Trophoblast cell (in vitro differentiated cells and primary cell): ENCODE data around the gene CPNE8.

Source experiments
- DNase-seq, 2 donors: peaks; one replicate each; pipeline ENCODE4 v3.0.0-alpha.2; 2016
- H2AFZ ChIP-seq: 2 replicates; pipeline ENCODE4 v1.6.1; 2013; ENCODE audit warnings: low read length, moderate library complexity, mild to moderate bottlenecking; ENCODE audit not compliant: insufficient read depth, poor library complexity
- H2AK5ac ChIP-seq: 2 replicates; pipeline ENCODE4 v1.6.1; 2013; ENCODE audit warnings: mild to moderate bottlenecking, low read length
- H2BK120ac ChIP-seq: 2 replicates; pipeline ENCODE4 v1.6.1; 2013; ENCODE audit warnings: low read length, mild to moderate bottlenecking, moderate library complexity; ENCODE audit not compliant: insufficient read depth, poor library complexity
- H2BK12ac ChIP-seq: 2 replicates; pipeline ENCODE4 v1.6.1; 2013; ENCODE audit warnings: mild to moderate bottlenecking, low read length, moderate library complexity
- H2BK5ac ChIP-seq: 2 replicates; pipeline ENCODE4 v1.6.1; 2013; ENCODE audit warnings: low read length, low read depth, moderate library complexity, mild to moderate bottlenecking; ENCODE audit not compliant: poor library complexity
- H3K14ac ChIP-seq: 2 replicates; pipeline ENCODE4 v1.6.1; 2013; ENCODE audit warnings: mild to moderate bottlenecking, low read length
- H3K18ac ChIP-seq: 2 replicates; pipeline ENCODE4 v1.6.1; 2013; ENCODE audit warnings: mild to moderate bottlenecking, low read length
- H3K23ac ChIP-seq: 2 replicates; pipeline ENCODE4 v1.6.1; 2013; ENCODE audit warnings: low read length
- H3K27ac ChIP-seq: 2 replicates; pipeline ENCODE4 v1.5.1; 2013; ENCODE audit warnings: low read depth, mild to moderate bottlenecking, inconsistent platforms, low read length, moderate library complexity
- H3K27me3 ChIP-seq: 2 replicates; pipeline ENCODE4 v1.6.1; 2013; ENCODE audit warnings: inconsistent platforms, mild to moderate bottlenecking, low read length, moderate library complexity; ENCODE audit not compliant: insufficient read depth
- H3K36me3 ChIP-seq, 2 experiments: 1 replicate in 1 of 2; 2 replicates in 1 of 2; pipeline ENCODE4 v1.6.1; 2013; ENCODE audit warnings: low read length in 2 of 2, mild to moderate bottlenecking in 2 of 2, moderate library complexity in 1 of 2; ENCODE audit not compliant: insufficient read depth in 2 of 2, control insufficient read depth in 1 of 2
- H3K4ac ChIP-seq: 2 replicates; pipeline ENCODE4 v1.6.1; 2013; ENCODE audit warnings: low read depth, mild to moderate bottlenecking, low read length, moderate library complexity
- H3K4me1 ChIP-seq, 2 experiments: 1 replicate in 1 of 2; 2 replicates in 1 of 2; pipeline ENCODE4 v1.6.1; 2013; ENCODE audit warnings: low read length in 2 of 2, mild to moderate bottlenecking in 2 of 2, moderate library complexity in 1 of 2; ENCODE audit not compliant: insufficient read depth in 2 of 2, control insufficient read depth in 1 of 2
- H3K4me2 ChIP-seq: 2 replicates; pipeline ENCODE4 v1.6.1; 2013; ENCODE audit warnings: inconsistent platforms, mild to moderate bottlenecking, low read length, moderate library complexity
- H3K4me3 ChIP-seq: 2 replicates; pipeline ENCODE4 v1.5.1; 2013; ENCODE audit warnings: mild to moderate bottlenecking, low read depth, low read length, inconsistent platforms
- H3K79me1 ChIP-seq: one replicate; pipeline ENCODE4 v1.6.1; 2013; ENCODE audit warnings: low read length
- H3K79me2 ChIP-seq: 2 replicates; pipeline ENCODE4 v1.6.1; 2013; ENCODE audit warnings: low read length, mild to moderate bottlenecking; ENCODE audit not compliant: control insufficient read depth, insufficient read depth, poor library complexity
- H3K9ac ChIP-seq: 2 replicates; pipeline ENCODE4 v1.6.1; 2013; ENCODE audit warnings: mild to moderate bottlenecking, low read length
- H3K9me3 ChIP-seq: 2 replicates; pipeline ENCODE4 v1.6.1; 2013; ENCODE audit warnings: low read depth, mild to moderate bottlenecking, control low read depth, inconsistent platforms, low read length; ENCODE audit not compliant: insufficient read depth
- H4K12ac ChIP-seq: 2 replicates; pipeline ENCODE4 v1.6.1; 2013; ENCODE audit warnings: low read depth, mild to moderate bottlenecking, low read length, moderate library complexity
- H4K8ac ChIP-seq: 2 replicates; pipeline ENCODE4 v1.6.1; 2013; ENCODE audit warnings: low read depth, mild to moderate bottlenecking, low read length, moderate library complexity
- H4K91ac ChIP-seq: one replicate; pipeline ENCODE4 v1.6.1; 2013; ENCODE audit warnings: low read depth, mild to moderate bottlenecking, low read length, moderate library complexity
- WGBS: extraction: QIAGEN DNeasy Blood & Tissue Kit; methylation state at CpG from one replicate; pipeline ENCODE4 v1.1.7; 2013; ENCODE audit warnings: missing lambda C conversion rate; ENCODE audit not compliant: insufficient read length, insufficient coverage; ENCODE audit errors: extremely low coverage; 5-methylcytosine and 5-hydroxymethylcytosine counted together

CPNE8 gene

DNA sequence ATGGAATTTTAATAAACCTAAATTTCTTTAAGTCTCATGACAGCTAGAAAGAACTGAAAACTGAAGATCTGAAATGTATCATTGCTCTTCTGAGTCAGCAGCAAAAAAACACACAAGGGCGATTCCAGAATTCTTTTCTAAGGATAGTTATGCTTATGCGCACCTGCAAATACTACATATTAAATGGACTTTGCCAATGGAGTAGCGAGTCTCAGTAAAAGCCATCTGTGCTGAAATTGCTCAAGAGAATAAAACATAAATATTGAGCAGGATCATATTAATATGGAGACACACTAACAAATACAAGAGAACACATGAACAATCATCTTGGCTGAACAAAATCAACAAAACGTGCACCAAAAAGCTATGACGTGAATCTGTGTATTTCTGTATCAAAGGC lies 73.7 kb downstream of the CPNE8 start:
- Histone ChIP-seq H3K18ac (no peak overlapping the region), H4K12ac (no peak overlapping the region), H4K91ac (no peak overlapping the region), H3K23ac (no peak overlapping the region), H3K27ac (no peak overlapping the region), H3K79me2 (no peaks in the 10 kb centered on the region), H3K4me2 (no peak overlapping the region), H2BK120ac (no peak overlapping the region), H3K4me1 (no peaks in the 10 kb centered on the region), H4K8ac (no peak overlapping the region), H3K9me3 (no peaks in the 10 kb centered on the region), H3K4ac (no peak overlapping the region), H3K36me3 (no peaks in the 10 kb centered on the region), H3K27me3 (no peaks in the 10 kb centered on the region), H3K79me1 (no peaks in the 10 kb centered on the region), H2BK5ac (no peak overlapping the region), H2AK5ac (no peak overlapping the region), H3K4me3 (no peak overlapping the region), H2AFZ (no peak overlapping the region), H3K9ac (no peak overlapping the region), H2BK12ac (no peak overlapping the region), H3K14ac (no peak overlapping the region)
- WGBS, result no CpG with 5 or more reads among the region's 5 CpGs
- DNase-seq, result no peak

DNA sequence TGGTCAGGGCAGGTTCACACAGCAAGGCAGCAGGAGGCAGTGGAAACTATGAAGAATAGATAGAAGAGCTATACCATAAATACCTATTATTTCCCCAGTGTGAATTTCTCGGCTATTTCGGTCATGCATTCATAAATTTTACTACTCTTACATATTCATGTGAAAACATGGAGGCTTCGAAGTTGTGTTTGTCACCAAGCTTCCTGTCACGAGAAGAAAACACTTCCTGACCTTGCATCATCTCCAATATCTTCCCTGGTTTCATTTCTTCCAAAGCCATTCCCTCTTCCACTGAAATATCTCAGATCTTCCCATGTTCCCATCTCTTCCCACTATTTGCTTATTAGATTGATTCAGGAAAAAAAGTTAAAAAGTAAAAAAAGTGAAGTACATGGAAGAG lies 80.4 kb downstream of the CPNE8 start:
- Histone ChIP-seq H2BK5ac (no peak overlapping the region), H3K14ac (no peak overlapping the region)

DNA sequence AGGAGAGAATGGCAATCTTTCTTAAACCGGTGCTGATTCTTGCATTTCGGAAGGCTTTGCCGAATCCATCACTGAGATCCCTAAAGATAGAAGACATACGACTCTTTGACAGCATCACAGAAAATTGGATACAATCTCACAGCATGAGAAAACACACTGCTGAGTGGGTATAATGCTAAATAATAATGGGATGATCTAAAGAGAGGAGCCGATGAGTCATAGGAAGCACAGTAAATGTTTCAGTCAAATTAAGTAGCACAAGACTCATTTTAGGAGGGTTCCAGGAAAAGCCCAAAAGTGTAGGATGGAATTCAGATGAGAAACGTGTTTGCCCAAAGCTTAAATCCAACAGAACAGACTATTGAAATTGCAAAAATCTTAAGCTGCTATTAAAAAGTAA lies 81.7 kb downstream of the CPNE8 start:
- no CpG with 5 or more reads among the region's 6 CpGs for WGBS

More for the DNA sequence above, 80.4 kb downstream of the CPNE8 start:
- no CpG with 5 or more reads among the region's 4 CpGs for WGBS
- H3K27me3 ChIP-seq, result no peaks in the 10 kb centered on the region
- H3K4ac ChIP-seq, result no peak overlapping the region
- no peaks in the 10 kb centered on the region for H3K79me2 ChIP-seq
- H3K4me1 ChIP-seq, result no peaks in the 10 kb centered on the region
- no peak overlapping the region for H3K4me3 ChIP-seq
- H3K9ac ChIP-seq, result no peak overlapping the region
- no peak overlapping the region for H4K8ac ChIP-seq
- no peak overlapping the region for H4K91ac ChIP-seq
- no peaks in the 10 kb centered on the region for H3K36me3 ChIP-seq
- DNase-seq, result no peak
- H2AFZ ChIP-seq, result no peak overlapping the region
- no peak overlapping the region for H4K12ac ChIP-seq
- no peaks in the 10 kb centered on the region for H3K79me1 ChIP-seq
- H2BK120ac ChIP-seq, result no peak overlapping the region
- no peak overlapping the region for H2BK12ac ChIP-seq
- H3K23ac ChIP-seq, result no peak overlapping the region
- H3K27ac ChIP-seq, result no peak overlapping the region
- H3K18ac ChIP-seq, result no peak overlapping the region
- H3K9me3 ChIP-seq, result no peaks in the 10 kb centered on the region
- H2AK5ac ChIP-seq, result no peak overlapping the region
- no peak overlapping the region for H3K4me2 ChIP-seq

DNA sequence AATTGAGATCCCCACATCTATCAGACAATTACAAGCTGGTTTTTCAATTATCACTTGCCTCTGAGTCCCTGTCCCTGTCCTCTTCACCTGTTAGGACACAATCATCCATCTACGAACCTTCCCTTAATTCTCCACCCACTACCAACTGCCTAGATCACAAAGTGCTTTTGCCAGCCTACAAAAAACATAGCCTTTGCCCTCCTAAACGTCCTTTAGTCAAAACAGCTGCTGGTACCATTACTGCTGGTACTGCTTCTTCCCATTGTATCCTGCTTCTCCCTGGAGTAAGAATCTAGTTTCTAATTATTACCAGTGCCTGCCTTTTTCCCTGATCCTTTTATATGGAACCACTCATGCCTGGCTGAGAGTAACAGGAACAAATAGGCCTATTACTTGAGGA lies 82.1 kb downstream of the CPNE8 start:
- no peak overlapping the region for H3K23ac ChIP-seq
- no peak overlapping the region for H4K12ac ChIP-seq
- no peaks in the 10 kb centered on the region for H3K79me2 ChIP-seq
- H3K4me3 ChIP-seq, result no peak overlapping the region
- H2AFZ ChIP-seq, result no peak overlapping the region
- no peaks in the 10 kb centered on the region for H3K9me3 ChIP-seq
- no peak overlapping the region for H2BK5ac ChIP-seq
- H3K79me1 ChIP-seq, result no peaks in the 10 kb centered on the region
- H3K14ac ChIP-seq, result no peak overlapping the region
- DNase-seq, result peak; percentile 4 to 59
- no CpG with 5 or more reads among the region's 2 CpGs for WGBS
- no peak overlapping the region for H3K9ac ChIP-seq
- no peak overlapping the region for H3K4me2 ChIP-seq
- H2AK5ac ChIP-seq, result no peak overlapping the region
- no peak overlapping the region for H4K8ac ChIP-seq
- H4K91ac ChIP-seq, result no peak overlapping the region
- H3K27ac ChIP-seq, result no peak overlapping the region
- H3K27me3 ChIP-seq, result no peaks in the 10 kb centered on the region
- no peak overlapping the region for H3K18ac ChIP-seq
- H3K36me3 ChIP-seq, result no peaks in the 10 kb centered on the region
- H2BK120ac ChIP-seq, result no peak overlapping the region
- no peak overlapping the region for H3K4ac ChIP-seq
- H3K4me1 ChIP-seq, result no peaks in the 10 kb centered on the region
- no peak overlapping the region for H2BK12ac ChIP-seq

More for the DNA sequence above, 81.7 kb downstream of the CPNE8 start:
- H3K27me3 ChIP-seq, result no peaks in the 10 kb centered on the region
- no peak overlapping the region for H3K9ac ChIP-seq
- H4K12ac ChIP-seq, result no peak overlapping the region
- no peak overlapping the region for H4K8ac ChIP-seq
- H3K14ac ChIP-seq, result no peak overlapping the region
- no peak overlapping the region for H4K91ac ChIP-seq
- H3K4me2 ChIP-seq, result no peak overlapping the region
- no peaks in the 10 kb centered on the region for H3K4me1 ChIP-seq
- no peaks in the 10 kb centered on the region for H3K36me3 ChIP-seq
- H3K4me3 ChIP-seq, result no peak overlapping the region
- H2AFZ ChIP-seq, result no peak overlapping the region
- no peaks in the 10 kb centered on the region for H3K79me1 ChIP-seq
- DNase-seq, result no peak
- no peak overlapping the region for H2AK5ac ChIP-seq
- H2BK12ac ChIP-seq, result no peak overlapping the region
- no peaks in the 10 kb centered on the region for H3K79me2 ChIP-seq
- H3K4ac ChIP-seq, result no peak overlapping the region
- H3K9me3 ChIP-seq, result no peaks in the 10 kb centered on the region
- no peak overlapping the region for H2BK5ac ChIP-seq
- no peak overlapping the region for H3K18ac ChIP-seq
- H2BK120ac ChIP-seq, result no peak overlapping the region
- no peak overlapping the region for H3K27ac ChIP-seq
- H3K23ac ChIP-seq, result no peak overlapping the region
